22Rv1 (cell line): ENCODE data around the gene NUTM2E.
"Not testable (repeated sequence)": the region's sequence is repeated elsewhere in the genome, so short reads cannot be mapped to it uniquely, and the experiment has no call there.

Experiments
- CTCF ChIP-seq: fragments of 450-650 bp; IDR thresholded peaks from 2 replicates; pipeline ENCODE4 v1.5.1; 2017; ENCODE audit warnings: mild to moderate bottlenecking
- ZFX ChIP-seq: fragments of 450-650 bp; IDR thresholded peaks from 2 replicates; pipeline ENCODE4 v1.6.1; 2017; ENCODE audit warnings: antibody characterized with exemption, borderline replicate concordance

- TF ChIP-seq CTCF, ZFX: not testable (repeated sequence)
These were observed 36.3 kb downstream of the NUTM2E start for GRCh38 chr10:79862803-79863202.
